OCI-LY7 (cell line): ENCODE results near the gene ZDHHC14.

Experiments
- CTCF ChIP-seq: fragments of 200-600 bp; sonication (generic); conservative IDR thresholded peaks from 2 replicates; pipeline ENCODE4 v1.5.1; 2014; ENCODE audit warnings: mild to moderate bottlenecking, antibody characterized with exemption, low read length, moderate library complexity, mixed read lengths
- EZH2phosphoT487 ChIP-seq: fragments of 200-600 bp; sonication (generic); IDR thresholded peaks from 2 replicates; pipeline ENCODE4 v1.6.1; 2018; ENCODE audit warnings: low read depth, borderline replicate concordance, mild to moderate bottlenecking, mixed run types, antibody characterized with exemption, low read length, moderate library complexity, mixed read lengths

GRCh38 chr6:157549468-157549745 is 168.4 kb downstream of the ZDHHC14 start:
- no peak for TF ChIP-seq CTCF
- no peak for TF ChIP-seq EZH2phosphoT487
